Breast epithelium (tissue), 3 donors: ENCODE data around the gene DRD5.

ENCODE experiments used
- CTCF ChIP-seq, 3 donors: fragments of 450-650 bp; IDR thresholded peaks; one replicate each; pipeline ENCODE4 v1.5.1; 2016 to 2017; ENCODE audit warnings: antibody characterized with exemption in 3 of 3, mild to moderate bottlenecking in 3 of 3, moderate library complexity in 3 of 3
- POLR2AphosphoS5 ChIP-seq, 3 donors: sonication (generic); formaldehyde crosslinking; IDR thresholded peaks; one replicate each; pipeline ENCODE4 v1.6.1; 2017; ENCODE audit warnings: antibody characterized with exemption in 3 of 3

GRCh38 chr4:9816285-9816684 lies 34.9 kb downstream of the DRD5 start:
- TF ChIP-seq CTCF (IDR thresholded peaks at IDR 0.05): no peak
- TF ChIP-seq POLR2AphosphoS5 (IDR thresholded peaks at IDR 0.05): no peak
